ENCODE results near the gene IGFBP6.
"Not testable (repeated sequence)": the region's sequence is repeated elsewhere in the genome, so short reads cannot be mapped to it uniquely, and the experiment has no call there.

IGFBP6 gene

GRCh38 chr12:53098354-53098981, 1.0 kb downstream of the IGFBP6 start:
- DNase-seq: peak; percentile 65

- DNase-seq: peak; percentile 94
These were observed 1.8 kb downstream of the IGFBP6 start for GRCh38 chr12:53099071-53099882.

- DNase-seq: no peak
These were observed 3.1 kb downstream of the IGFBP6 start for GRCh38 chr12:53100466-53101151.

- no peak for DNase-seq
These were observed 3.8 kb downstream of the IGFBP6 start for GRCh38 chr12:53101266-53101665.

- no peak for DNase-seq
These were observed 4.7 kb downstream of the IGFBP6 start for GRCh38 chr12:53101931-53102781.

- no peak for DNase-seq
These were observed 5.7 kb downstream of the IGFBP6 start, which contains the start of gene SOAT2 for GRCh38 chr12:53102883-53103807. SOAT2 (plus strand) TSS chr12:53103486; CDS start chr12:53103578, 92 bp downstream.

- DNase-seq: no peak
These were observed 6.4 kb downstream of the IGFBP6 start for GRCh38 chr12:53103860-53104305.

- no peak for DNase-seq
These were observed 7.8 kb downstream of the IGFBP6 start for GRCh38 chr12:53105256-53105655.

GRCh38 chr12:53105712-53106439, 8.4 kb downstream of the IGFBP6 start:
- no peak for DNase-seq

- no peak for DNase-seq
These were observed 9.7 kb downstream of the IGFBP6 start for GRCh38 chr12:53107122-53107521.

- DNase-seq: not testable (repeated sequence)
These were observed 15.0 kb downstream of the IGFBP6 start for GRCh38 chr12:53112431-53112830.

- no peak for DNase-seq
These were observed 15.8 kb downstream of the IGFBP6 start for GRCh38 chr12:53113136-53113705.

- no peak for DNase-seq
These were observed 16.5 kb downstream of the IGFBP6 start for GRCh38 chr12:53113951-53114350.

GRCh38 chr12:53115112-53115890, 17.8 kb downstream of the IGFBP6 start:
- no peak for DNase-seq

GRCh38 chr12:53115891-53116648, 18.6 kb downstream of the IGFBP6 start:
- peak; percentile 36 for DNase-seq

- DNase-seq: no peak
These were observed 21.4 kb downstream of the IGFBP6 start for GRCh38 chr12:53118751-53119300.

GRCh38 chr12:53120685-53121525, 23.4 kb downstream of the IGFBP6 start:
- no peak for DNase-seq

Measured in right hindlimb (tissue), 1 donor.